IPS-20b (cell line): ENCODE data around the gene SMYD3.
A peak's percentile ranks its signal among the peaks of the same experiment; 100 is the strongest.

Source experiments
- H3K27ac ChIP-seq: one replicate; pipeline ENCODE4 v1.5.1; 2013; ENCODE audit warnings: low read length
- H3K27me3 ChIP-seq: 2 replicates; pipeline ENCODE4 v1.6.1; 2013; ENCODE audit warnings: mild to moderate bottlenecking, low read length, inconsistent platforms; ENCODE audit not compliant: insufficient read depth
- H3K36me3 ChIP-seq: 2 replicates; pipeline ENCODE4 v1.6.1; 2013; ENCODE audit warnings: low read depth, mild to moderate bottlenecking, inconsistent platforms, low read length, moderate library complexity; ENCODE audit not compliant: insufficient read depth
- H3K4me1 ChIP-seq: 2 replicates; pipeline ENCODE4 v1.6.1; 2013; ENCODE audit warnings: mild to moderate bottlenecking, control low read depth, inconsistent platforms, low read length, moderate library complexity; ENCODE audit not compliant: insufficient read depth
- H3K4me3 ChIP-seq: 2 replicates; pipeline ENCODE4 v1.5.1; 2013; ENCODE audit warnings: mild to moderate bottlenecking, low read length, inconsistent platforms
- H3K9ac ChIP-seq: 2 replicates; pipeline ENCODE4 v1.6.1; 2013; ENCODE audit warnings: low read depth, mild to moderate bottlenecking, inconsistent platforms, low read length, moderate library complexity
- H3K9me3 ChIP-seq: 2 replicates; pipeline ENCODE4 v1.6.1; 2013; ENCODE audit warnings: mild to moderate bottlenecking, low read depth, low read length, inconsistent platforms; ENCODE audit not compliant: insufficient read depth

The SMYD3 gene

DNA sequence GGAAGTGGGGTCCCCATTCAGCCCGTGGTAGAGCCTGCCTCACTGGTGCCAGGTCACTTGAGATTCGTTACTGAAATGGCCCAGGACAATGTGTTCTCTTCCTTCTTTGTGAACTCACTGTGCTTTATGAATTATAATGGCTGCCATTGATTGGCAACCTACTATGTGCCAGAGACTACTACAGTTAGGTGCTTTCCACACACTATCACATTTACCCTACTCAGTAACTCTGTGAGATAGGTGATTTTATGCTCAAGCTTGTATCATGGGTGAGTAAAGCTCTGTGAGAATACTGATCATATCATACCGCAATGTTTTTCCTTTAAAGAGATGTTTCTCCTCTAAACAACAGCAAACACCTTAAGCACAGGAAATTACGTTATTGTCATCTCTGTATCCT lies 225.9 kb downstream of the SMYD3 start:
- Histone ChIP-seq H3K27ac (no peak overlapping the region), H3K9ac (no peak overlapping the region), H3K4me1 (0 out of 2 replicates have a peak, but pooled peaks cover 3% of the 10 kb centered on the region), H3K27me3 (no peaks in the 10 kb centered on the region), H3K4me3 (no peak overlapping the region), H3K9me3 (no peaks in the 10 kb centered on the region), H3K36me3 (no peaks in the 10 kb centered on the region)

DNA sequence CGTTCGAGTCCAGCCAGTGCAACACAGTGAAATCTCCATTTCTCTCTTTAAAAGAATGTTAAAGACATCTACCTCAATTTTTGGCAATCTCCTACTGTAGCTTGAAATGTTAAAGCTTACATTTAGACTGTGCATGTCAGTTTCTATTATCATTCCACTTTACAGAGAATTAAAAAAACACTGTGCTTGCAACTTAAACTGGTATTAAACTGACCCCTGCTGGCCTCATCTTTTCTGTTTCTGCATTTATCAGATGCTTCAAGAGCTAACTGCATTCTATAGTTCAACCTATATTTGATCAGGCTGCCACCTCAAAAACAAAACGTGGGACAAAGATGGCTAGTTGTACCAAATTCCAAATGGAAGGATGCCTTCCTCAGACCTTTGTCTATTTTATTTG lies 226.5 kb downstream of the SMYD3 start:
- H3K36me3 ChIP-seq, result no peaks in the 10 kb centered on the region
- H3K27me3 ChIP-seq, result no peaks in the 10 kb centered on the region
- 0 out of 2 replicates have a peak, but pooled peaks cover 3% of the 10 kb centered on the region for H3K4me1 ChIP-seq
- no peak overlapping the region for H3K4me3 ChIP-seq
- no peak overlapping the region for H3K27ac ChIP-seq
- no peak overlapping the region for H3K9ac ChIP-seq
- H3K9me3 ChIP-seq, result no peaks in the 10 kb centered on the region

GRCh38 chr1:246279402-246279801 lies 227.7 kb downstream of the SMYD3 start:
- Histone ChIP-seq H3K9me3 (no peaks in the 10 kb centered on the region), H3K36me3 (no peaks in the 10 kb centered on the region), H3K4me1 (0 out of 2 replicates have a peak, but pooled peaks cover 3% of the 10 kb centered on the region), H3K27me3 (no peaks in the 10 kb centered on the region), H3K27ac (no peak overlapping the region), H3K9ac (no peak overlapping the region), H3K4me3 (no peak overlapping the region)

DNA sequence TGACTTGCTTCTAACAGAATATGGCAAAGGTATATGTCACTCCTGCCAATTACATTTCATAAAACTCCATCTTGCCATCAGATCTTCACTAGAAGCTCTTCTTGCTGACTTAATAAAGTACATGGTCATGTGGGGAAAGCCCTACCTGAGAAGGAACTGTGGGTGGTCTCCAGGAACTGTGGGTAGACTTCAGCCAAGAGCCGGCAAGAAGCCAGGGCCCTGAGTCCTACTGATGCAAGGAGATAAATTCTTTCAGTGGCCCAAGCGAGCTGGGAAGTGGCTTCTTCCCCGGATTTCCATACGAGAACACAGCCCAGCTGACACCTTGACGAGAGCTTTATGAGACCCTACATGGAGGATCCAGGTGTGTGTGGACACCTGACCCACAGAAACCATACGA lies 228.7 kb downstream of the SMYD3 start:
- H3K27ac ChIP-seq, result no peak overlapping the region

DNA sequence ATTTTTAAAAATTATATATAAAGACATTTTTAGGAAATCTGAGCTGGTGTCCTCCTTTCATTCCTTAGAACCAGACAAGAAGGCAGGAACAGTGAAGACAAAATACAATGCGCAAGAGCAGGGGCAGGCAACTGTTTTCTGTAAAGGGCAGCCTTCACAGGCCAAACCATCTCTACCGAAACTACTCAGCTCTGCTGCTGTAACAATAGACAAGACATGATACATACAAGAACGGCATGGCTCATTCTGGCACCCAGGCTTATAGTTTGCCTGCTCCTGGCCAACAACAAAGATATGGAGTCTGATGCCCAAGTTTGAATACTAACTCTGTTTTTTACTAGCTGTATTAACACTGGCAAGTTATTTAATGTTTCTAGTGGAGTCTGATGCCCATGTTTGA lies 232.0 kb downstream of the SMYD3 start:
- H3K4me1 ChIP-seq, result no peaks in the 10 kb centered on the region

More for the DNA sequence above, 228.7 kb downstream of the SMYD3 start:
- H3K4me3 ChIP-seq, result no peak overlapping the region
- H3K4me1 ChIP-seq, result no peaks in the 10 kb centered on the region
- no peaks in the 10 kb centered on the region for H3K9me3 ChIP-seq
- H3K9ac ChIP-seq, result no peak overlapping the region
- no peaks in the 10 kb centered on the region for H3K27me3 ChIP-seq
- no peaks in the 10 kb centered on the region for H3K36me3 ChIP-seq

GRCh38 chr1:246274186-246274585 lies 232.9 kb downstream of the SMYD3 start:
- Histone ChIP-seq H3K9me3 (no peaks in the 10 kb centered on the region), H3K36me3 (no peaks in the 10 kb centered on the region), H3K27me3 (no peaks in the 10 kb centered on the region), H3K9ac (no peak overlapping the region), H3K27ac (no peak overlapping the region), H3K4me3 (no peak overlapping the region), H3K4me1 (no peaks in the 10 kb centered on the region)

More for the DNA sequence above, 232.0 kb downstream of the SMYD3 start:
- Histone ChIP-seq H3K27ac (no peak overlapping the region), H3K9me3 (no peaks in the 10 kb centered on the region), H3K27me3 (no peaks in the 10 kb centered on the region), H3K4me3 (no peak overlapping the region), H3K9ac (no peak overlapping the region), H3K36me3 (no peaks in the 10 kb centered on the region)

GRCh38 chr1:246271516-246271915 lies 235.6 kb downstream of the SMYD3 start:
- no peaks in the 10 kb centered on the region for H3K9me3 ChIP-seq
- H3K27me3 ChIP-seq, result no peaks in the 10 kb centered on the region
- H3K4me1 ChIP-seq, result peaks cover 6% of the 10 kb centered on the region; the same call in 1 of the 2 replicates
- no peak overlapping the region for H3K4me3 ChIP-seq
- H3K36me3 ChIP-seq, result no peaks in the 10 kb centered on the region
- no peak overlapping the region for H3K9ac ChIP-seq
- no peak overlapping the region for H3K27ac ChIP-seq

- H3K27ac ChIP-seq, result no peak overlapping the region
- peaks cover 6% of the 10 kb centered on the region; the same call in 1 of the 2 replicates for H3K4me1 ChIP-seq
- H3K4me3 ChIP-seq, result no peak overlapping the region
- no peak overlapping the region for H3K9ac ChIP-seq
- H3K36me3 ChIP-seq, result no peaks in the 10 kb centered on the region
- no peaks in the 10 kb centered on the region for H3K27me3 ChIP-seq
- H3K9me3 ChIP-seq, result no peaks in the 10 kb centered on the region
Observed at GRCh38 chr1:246270236-246270635, 236.8 kb downstream of the SMYD3 start.

DNA sequence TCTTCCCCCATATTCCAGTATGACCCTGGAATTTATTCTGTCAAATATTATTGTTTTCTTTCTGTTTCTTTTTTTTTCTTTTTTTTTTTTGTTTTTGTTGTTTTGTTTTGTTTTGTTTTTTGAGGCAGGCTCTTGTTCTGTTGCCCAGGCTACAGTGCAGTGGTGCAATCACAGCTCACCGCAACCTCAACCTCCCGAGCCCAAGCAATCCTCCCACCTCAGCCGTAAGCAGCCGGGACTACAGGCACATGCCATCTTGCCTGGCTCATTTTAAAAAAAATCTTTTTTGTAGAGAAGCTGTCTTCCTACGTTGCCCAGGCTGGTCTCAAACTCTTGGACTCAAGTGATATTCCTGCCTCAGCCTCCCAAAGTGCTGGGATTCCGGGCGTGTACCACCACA lies 237.6 kb downstream of the SMYD3 start:
- H3K36me3 ChIP-seq, result no peaks in the 10 kb centered on the region
- no peak overlapping the region for H3K4me3 ChIP-seq
- peaks cover 6% of the 10 kb centered on the region; the same call in 1 of the 2 replicates for H3K4me1 ChIP-seq
- no peaks in the 10 kb centered on the region for H3K9me3 ChIP-seq
- no peak overlapping the region for H3K27ac ChIP-seq
- no peaks in the 10 kb centered on the region for H3K27me3 ChIP-seq
- no peak overlapping the region for H3K9ac ChIP-seq

DNA sequence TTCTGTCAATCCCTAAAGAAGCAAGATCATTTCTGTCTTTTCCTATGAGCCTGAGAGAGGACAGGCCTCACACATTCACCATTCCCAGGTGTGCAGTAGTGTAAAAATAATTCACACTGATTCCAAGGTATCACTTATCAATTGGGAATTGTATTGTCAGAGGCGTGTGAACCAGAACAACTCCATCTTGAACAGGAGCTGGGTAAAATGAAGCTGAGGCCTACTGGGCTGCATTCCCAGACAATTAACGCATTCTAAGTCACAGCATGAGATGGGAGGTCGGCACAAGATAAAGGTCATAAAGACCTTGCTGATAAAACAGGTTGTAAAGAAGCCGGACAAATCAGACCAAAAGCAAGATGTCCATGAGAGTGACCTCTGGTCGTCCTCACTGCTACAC lies 239.2 kb downstream of the SMYD3 start:
- H3K27me3 ChIP-seq, result no peaks in the 10 kb centered on the region
- H3K27ac ChIP-seq, result no peak overlapping the region
- no peaks in the 10 kb centered on the region for H3K36me3 ChIP-seq
- no peak overlapping the region; the same call in 1 of the 2 replicates for H3K9ac ChIP-seq
- H3K4me3 ChIP-seq, result 0 out of 2 replicates have a peak overlapping the region, but pooled peaks have one; percentile 22
- peaks cover 8% of the 10 kb centered on the region for H3K4me1 ChIP-seq
- no peaks in the 10 kb centered on the region for H3K9me3 ChIP-seq

DNA sequence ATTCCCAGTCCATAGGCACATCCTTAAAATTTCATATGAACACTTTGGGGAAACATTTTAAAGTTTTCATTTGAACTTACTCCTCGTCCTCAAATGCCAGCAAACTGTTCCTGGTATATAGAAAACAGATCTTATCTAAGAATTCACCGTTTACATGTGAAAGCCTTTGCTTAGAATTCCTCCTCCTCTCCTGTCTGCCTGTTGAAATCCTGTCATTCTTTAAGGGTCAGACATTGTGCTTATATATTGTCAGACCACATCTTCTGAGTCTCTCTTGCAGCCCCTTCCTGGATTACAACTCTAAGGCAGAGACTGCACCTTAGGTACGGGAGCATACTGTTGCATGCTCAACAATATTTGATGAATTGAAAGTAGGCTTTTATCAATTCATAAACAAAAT lies 239.7 kb downstream of the SMYD3 start:
- Histone ChIP-seq H3K27ac (no peak overlapping the region), H3K36me3 (no peaks in the 10 kb centered on the region), H3K9me3 (no peaks in the 10 kb centered on the region), H3K4me1 (peaks cover 9% of the 10 kb centered on the region), H3K9ac (no peak overlapping the region; the same call in 1 of the 2 replicates), H3K4me3 (0 out of 2 replicates have a peak overlapping the region, but pooled peaks have one; percentile 22), H3K27me3 (no peaks in the 10 kb centered on the region)

DNA sequence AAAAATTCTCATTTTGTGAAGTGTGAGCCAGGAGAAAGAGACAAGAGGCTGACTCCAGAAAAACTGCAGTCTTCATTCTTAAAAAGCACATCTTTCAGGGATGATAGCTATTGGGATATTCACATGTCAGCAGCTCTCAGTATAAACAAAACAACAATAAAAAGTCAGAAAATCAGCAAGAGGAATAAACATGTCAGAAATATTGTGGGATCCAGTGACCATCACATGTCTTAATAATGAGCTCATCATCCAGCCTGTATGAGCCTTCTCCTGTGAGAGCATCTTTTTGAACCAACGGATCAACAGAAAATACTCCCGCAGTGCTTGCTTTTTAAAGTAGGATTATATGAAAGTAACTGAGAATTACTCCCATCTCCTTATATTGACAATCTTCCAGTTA lies 241.6 kb downstream of the SMYD3 start:
- H3K27ac ChIP-seq, result no peak overlapping the region
- H3K9ac ChIP-seq, result no peak overlapping the region
- H3K27me3 ChIP-seq, result no peaks in the 10 kb centered on the region
- peaks cover 9% of the 10 kb centered on the region for H3K4me1 ChIP-seq
- no peaks in the 10 kb centered on the region for H3K36me3 ChIP-seq
- no peaks in the 10 kb centered on the region for H3K9me3 ChIP-seq
- H3K4me3 ChIP-seq, result no peak overlapping the region
